ENCODE measurements around the gene SLC16A12. TPM values are rescaled to one million over a fixed set of nuclear protein-coding genes. Genes with fewer than 3 reads are reported as not detected.

Gene SLC16A12
- total and polyA plus RNA-seq, 2 donors (not counting 3 experiments of a cell fraction or from before 2014, with no cell fraction given): not detected

GRCh38 chr10:89556600-89556999, 21.2 kb upstream of the SLC16A12 start:
- no peak overlapping the region for H3K4me2 ChIP-seq (ENCODE audit: insufficient read depth, low read length)
- H3K27ac ChIP-seq (ENCODE audit: insufficient read depth, low read depth, low read length): no peak overlapping the region
- H3K9me3 ChIP-seq (replicated peaks; ENCODE audit: control insufficient read depth, insufficient read depth, low read length): no peaks in the 10 kb centered on the region
- H3K27me3 ChIP-seq (ENCODE audit: control insufficient read depth in 2 of 2, insufficient read depth in 2 of 2, low read length in 2 of 2): no peaks in the 10 kb centered on the region
- no TSS peak for BruUV-seq (replicated peaks)
- H4K20me1 ChIP-seq (replicated peaks; ENCODE audit: control insufficient read depth, extremely low read depth, insufficient read depth, low read length): no peaks in the 10 kb centered on the region
- no peaks in the 10 kb centered on the region for H3K79me2 ChIP-seq (ENCODE audit: control insufficient read depth, insufficient read depth, low read length)
- no peak overlapping the region for H3K9ac ChIP-seq (replicated peaks; ENCODE audit: extremely low read depth, insufficient read depth, low read length)
- H2AFZ ChIP-seq (ENCODE audit: low read depth, low read length): no peak overlapping the region
- DNase-seq (ENCODE audit: low read depth, low spot score): no peak
- intact Hi-C loops (cut with micrococcal nuclease) (no loop called here), dilution Hi-C loops (cut with MboI; ENCODE audit: extremely low pct_ligation_motif_present, low sequenced_read_pairs) (no loop called here)
- no peaks in the 10 kb centered on the region for H3K9me1 ChIP-seq (replicated peaks; ENCODE audit: control insufficient read depth, extremely low read depth, insufficient read depth, low read length)
- POLR2A ChIA-PET: no interaction called here
- FAIRE-seq: no peak
- no peak for TF ChIP-seq EZH2 (IDR thresholded peaks at IDR 0.05; ENCODE audit: borderline replicate concordance, low read depth, low read length, severe bottlenecking)
- TF ChIP-seq CTCF (IDR thresholded peaks at IDR 0.05; ENCODE audit: extremely low read depth in 1 of 2, insufficient read depth in 1 of 2, low read depth in 1 of 2, low read length in 2 of 2): no peak
- TF ChIP-seq POLR2AphosphoS5 (IDR thresholded peaks at IDR 0.05; ENCODE audit: insufficient read depth, low read depth, low read length): no peak
- TF ChIP-seq MYC (IDR thresholded peaks at IDR 0.05; ENCODE audit: low read depth, low read length): no peak
- TF ChIP-seq FOS (IDR thresholded peaks at IDR 0.05; ENCODE audit: borderline replicate concordance, insufficient read depth, low read length): no peak
- TF ChIP-seq POLR2A (IDR thresholded peaks at IDR 0.05; ENCODE audit: low read depth, low read length): no peak
- no peak for TF ChIP-seq JUN (IDR thresholded peaks at IDR 0.05; ENCODE audit: borderline replicate concordance, insufficient read depth, insufficient read length, low read depth)
- TF ChIP-seq GATA2 (IDR thresholded peaks at IDR 0.05; ENCODE audit: insufficient read depth, insufficient read length, low read depth, low read length): no peak
- TF ChIP-seq MAX (IDR thresholded peaks at IDR 0.05; ENCODE audit: insufficient read depth, insufficient read length): no peak
- CTCF ChIA-PET: interaction anchor here (1.0 kb wide), 1 partner anchor 138 kb away, joined by 5 read pairs; no protein-coding TSS in a partner anchor
- H3K36me3 ChIP-seq (ENCODE audit: control insufficient read depth in 2 of 2, extremely low read depth in 1 of 2, insufficient read depth in 2 of 2, low read length in 2 of 2): no peaks in the 10 kb centered on the region
- peaks cover 4% of the 10 kb centered on the region for H3K4me1 ChIP-seq (ENCODE audit: control insufficient read depth, extremely low read depth, insufficient read depth, low read length)
- H3K4me3 ChIP-seq (replicated peaks in 1 of 3; ENCODE audit: insufficient read depth in 1 of 3, low read depth in 1 of 3, low read length in 3 of 3): no peak overlapping the region

Data from endothelial cell of umbilical vein (primary cell).